Stimulated activated CD4-positive, alpha-beta T cell treated with anti-CD3 and anti-CD28 coated beads, Interleukin-2, amount 100 ng/mL, for 4 hours (primary cell): ENCODE measurements around the gene PDXK.

Source experiments
- DNase-seq: peaks from one replicate; pipeline ENCODE4 v3.0.0-alpha.2; 2020; ENCODE audit warnings: low read depth

The PDXK gene

DNA sequence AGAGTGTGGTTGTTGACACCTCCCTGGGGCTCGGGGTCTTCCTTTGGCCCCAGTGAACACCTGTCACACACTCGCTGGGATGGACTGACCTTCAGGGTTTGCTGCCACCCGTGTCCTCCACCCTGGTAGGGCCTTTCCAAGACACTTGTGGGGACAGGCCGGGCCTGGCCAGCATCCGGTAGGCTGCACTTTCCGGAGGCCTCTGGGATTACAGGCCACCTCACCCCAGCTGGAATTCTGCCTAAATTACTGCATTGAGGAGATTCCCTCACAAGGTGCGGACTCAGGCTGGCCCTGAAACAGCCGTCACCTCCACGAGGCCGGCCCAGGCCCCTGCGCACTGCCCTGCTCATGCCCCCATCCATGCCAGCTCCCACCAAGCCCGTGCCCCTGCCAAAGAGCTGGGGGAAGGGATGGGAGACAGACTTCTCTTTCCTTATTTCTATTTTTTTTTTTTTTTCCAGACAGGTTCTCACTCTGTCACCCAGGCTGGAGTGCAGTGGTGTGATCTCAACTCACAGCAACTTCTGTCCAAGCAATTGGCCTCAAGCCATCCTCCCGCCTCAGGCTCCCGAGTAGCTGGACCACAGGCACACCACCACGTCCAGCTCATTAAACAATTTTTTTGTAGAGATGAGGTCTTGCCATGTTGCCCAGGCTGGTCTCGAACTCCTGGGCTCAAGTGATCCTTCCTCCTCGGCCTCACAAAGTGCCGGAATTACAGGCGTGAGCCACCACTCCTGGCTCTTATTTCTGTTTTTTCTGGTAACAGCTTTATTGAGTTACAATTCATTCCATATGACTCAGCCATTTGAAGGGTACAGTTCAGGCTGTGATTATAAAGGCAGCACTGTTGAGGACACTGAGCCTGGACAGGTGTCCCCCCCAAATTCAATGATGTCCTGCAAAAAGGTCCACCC lies 45.9 kb downstream of the PDXK start:
- DNase-seq: no peak

DNA sequence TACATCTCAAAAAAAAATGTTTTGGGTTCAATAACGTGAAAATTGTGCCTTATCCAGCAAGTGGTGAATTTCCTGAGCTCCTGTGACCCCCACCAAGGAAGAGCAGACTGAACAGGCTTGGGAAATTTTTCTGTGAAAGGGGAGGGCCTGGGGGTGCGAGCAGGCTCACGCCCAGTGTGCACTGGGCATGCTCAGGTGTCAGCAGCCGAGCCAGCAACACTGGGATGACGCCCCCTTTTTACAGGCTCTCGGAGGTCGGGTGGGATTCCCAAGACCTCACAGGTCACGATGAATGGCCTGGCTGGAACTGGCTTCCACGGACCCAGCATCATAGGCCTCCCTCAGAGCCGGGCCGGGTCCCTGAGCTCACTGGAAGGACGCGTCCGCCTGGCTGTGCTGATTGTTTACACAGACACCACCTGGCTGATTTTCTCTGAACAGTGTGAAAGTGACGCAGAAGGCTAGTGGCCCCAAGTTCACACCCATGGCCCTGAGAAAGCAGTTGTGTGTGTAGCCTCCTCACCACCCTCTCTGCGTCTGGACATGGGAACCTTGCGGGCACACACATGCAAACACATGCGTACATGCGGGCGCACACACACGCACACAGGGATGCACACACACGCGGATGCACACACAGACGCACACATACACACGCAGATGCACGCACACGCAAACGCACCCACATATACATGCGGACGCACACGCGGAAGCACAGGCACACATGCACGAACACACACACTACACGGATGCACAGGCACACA lies 48.0 kb downstream of the PDXK start:
- no peak for DNase-seq

DNA sequence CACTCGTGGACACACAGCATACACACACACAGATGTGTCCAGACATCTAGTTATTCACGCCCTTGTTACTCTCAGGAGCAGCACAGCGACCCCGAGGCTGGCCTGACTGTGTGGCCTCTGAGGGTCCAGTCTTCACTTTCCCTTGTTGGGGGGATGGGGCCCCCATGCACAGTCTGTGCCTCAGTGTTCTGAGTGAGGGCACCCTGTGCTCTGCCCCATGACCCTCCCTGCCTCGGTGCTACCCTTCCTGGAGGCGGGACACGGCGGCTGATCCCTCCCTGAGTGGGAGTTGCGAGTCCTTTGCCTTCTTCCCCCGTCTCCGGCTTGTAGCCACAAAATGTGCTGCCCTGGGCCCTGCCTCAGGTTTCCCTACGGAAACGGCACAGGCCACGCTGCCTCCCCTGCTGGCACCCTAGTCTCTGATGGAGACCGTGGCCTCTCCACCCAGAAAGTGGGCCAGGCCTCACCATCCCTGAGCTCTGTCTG lies 48.6 kb downstream of the PDXK start:
- no peak for DNase-seq

DNA sequence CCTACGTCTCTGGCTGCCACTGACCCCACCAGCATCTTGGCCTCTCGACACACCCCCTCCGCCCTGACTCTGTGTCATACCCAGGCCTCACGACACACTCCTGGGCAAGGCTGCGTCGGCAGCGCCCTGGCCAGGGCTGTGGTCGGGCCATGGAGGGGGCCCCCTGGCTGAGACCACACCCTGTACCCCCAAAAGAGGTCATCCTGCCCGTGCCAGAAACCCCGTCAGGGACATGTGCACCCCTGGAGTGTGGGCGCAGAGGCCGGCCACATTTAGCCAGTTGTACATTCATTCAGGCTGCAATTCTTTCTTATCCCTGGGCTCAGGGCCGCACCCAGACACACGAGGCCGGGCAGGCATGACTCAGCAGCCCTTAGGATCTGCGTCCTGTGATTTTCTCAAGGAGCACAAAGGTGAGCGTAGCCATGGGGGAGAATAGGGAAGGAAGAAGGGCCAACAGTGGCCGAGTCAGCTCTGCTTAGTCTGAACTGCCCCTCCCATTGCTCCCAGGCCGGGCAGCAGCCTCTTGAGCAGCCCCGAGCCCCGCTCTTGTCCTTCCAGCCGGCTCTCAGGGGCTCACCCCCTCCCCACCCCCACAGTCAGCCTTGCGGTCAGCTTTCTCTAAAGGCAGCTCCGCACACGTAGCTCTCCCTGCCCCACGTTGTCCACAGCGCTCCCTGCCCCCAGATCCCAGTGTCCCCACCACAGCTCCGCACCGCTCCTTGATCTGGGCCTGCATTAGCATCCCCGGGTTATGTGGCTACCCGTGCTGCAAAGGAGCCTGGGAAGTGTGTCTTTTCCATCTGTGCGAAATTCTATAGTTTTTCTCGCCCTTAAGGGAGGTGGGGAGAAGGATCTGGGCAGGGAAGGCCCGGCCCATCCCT lies 49.3 kb downstream of the PDXK start:
- DNase-seq: no peak

DNA sequence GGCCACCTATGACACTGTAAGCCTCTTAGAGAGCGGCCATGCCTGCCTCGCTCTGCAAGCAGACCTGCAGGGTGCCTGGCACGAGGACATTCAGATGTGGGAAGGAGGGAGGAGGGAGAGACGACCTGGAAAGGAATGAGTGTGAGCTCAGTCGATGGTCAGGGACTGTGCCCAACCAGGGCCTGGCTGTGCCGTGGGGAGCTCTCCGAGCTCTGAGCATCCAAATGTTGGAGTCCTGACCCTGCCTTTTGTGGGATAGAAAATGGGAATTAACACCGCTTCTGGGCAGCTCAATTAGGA lies 49.9 kb downstream of the PDXK start:
- no peak for DNase-seq

DNA sequence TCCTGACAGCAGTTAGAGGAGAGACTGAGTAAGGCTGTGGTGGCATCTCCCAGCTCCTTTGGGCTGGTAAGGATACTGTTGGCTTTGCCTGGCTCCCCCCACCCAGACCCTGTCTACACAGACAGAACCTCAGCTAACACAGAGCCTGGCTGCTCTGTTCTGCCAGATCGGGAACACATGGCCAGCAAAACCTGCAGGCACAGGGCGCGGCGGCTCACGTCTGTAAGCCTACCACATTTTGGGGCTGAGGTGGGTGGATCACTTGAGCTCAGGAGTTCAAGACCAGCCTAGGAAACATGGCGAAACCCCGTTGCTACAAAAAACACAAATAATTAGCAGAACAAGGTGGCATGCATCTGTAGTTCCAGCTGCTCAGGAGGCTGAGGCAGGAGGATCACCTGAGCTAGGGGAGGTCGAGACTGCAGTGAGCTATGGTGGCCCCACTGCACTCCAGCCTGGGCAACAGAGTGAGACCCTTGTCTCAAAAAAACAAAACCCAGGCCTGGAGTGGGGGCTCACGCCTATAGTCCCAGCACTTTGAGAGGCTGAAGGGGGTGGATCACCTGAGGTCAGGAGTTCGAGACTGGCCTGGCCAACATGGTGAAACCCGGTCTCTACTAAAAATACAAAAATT lies 50.5 kb downstream of the PDXK start:
- DNase-seq: no peak

DNA sequence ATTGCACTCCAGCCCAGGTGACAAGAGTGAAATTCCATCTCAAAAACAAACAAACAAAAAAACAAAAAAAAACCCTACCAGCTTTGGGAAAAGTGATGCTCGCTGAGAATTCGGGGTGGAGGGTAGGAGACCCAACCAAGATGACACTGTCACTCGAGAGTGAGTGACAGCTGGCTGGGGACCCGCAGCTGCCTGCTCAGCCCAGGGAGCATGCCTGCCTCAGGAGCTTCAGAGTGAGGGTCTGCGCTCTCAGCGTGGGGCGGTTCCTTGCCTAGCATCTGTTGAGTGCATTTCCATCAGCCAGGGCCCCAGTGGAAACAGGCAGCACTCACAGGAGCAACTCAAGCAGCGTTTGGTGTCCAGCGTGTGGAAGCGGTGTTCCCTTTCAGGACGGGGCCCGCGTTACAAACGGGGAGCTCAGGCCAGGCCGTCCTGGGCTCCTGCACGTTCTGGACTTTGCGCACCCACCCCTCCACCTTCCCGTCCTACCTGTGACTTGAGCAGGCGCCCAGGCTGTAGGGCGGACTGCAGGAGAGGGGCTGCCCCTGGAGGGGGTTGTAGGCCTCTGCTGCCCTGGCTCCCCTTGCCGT lies 51.2 kb downstream of the PDXK start:
- no peak for DNase-seq

DNA sequence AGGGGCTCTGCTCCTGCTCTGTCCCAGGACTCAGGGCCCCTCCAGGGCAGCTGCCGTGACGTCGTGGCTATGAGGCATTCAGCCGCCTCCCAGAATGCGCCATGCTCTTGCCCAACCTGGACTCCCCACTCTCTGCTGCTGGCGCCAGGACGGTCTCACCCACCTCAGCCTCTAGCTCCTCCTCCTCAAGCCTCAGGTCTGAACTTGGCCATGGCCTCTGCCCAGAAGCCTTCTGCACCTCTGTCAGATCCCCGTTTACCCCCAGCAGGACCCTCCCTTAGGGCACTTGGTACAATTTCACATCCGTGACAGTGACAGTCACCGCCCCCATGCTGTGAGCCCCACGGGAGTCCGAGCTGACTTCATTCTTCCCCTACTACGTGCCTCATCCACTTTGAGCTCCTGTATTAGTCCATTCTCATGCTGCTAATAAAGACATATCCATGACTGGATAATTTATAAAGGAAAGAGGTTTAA lies 52.3 kb downstream of the PDXK start:
- DNase-seq: no peak

DNA sequence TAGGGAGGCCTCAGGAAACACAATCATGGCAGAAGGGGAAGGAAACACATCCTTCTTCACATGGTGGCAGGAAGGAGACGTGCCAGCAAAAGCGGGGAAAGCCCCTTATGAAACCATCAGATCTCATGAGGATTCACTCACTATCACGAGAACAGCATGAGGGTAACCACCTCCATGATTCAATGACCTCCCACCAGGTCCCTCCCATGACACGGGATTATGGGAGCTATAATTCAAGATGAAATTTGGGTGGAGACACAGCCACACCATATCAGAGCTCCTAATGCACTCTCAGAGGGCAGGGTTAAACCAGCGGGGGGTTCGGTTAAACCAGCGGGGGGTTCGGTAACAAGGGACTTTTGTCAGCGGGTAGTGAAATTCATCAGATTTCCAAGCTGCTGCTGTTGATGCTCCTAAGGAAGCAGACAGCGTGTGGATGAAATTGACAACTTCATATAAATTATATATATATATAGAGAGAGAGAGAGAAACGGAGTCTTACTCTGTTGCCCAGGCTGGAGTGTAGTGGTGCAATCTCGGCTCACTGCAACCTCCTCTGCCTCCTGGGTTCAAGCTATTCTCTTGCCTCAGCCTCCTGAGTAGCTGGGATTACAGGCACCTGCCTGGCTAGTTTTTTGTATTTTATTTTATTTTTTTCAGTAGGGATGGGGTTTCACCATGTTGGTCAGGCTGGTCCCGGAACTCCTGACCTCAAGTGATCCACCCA lies 52.9 kb downstream of the PDXK start:
- no peak for DNase-seq

DNA sequence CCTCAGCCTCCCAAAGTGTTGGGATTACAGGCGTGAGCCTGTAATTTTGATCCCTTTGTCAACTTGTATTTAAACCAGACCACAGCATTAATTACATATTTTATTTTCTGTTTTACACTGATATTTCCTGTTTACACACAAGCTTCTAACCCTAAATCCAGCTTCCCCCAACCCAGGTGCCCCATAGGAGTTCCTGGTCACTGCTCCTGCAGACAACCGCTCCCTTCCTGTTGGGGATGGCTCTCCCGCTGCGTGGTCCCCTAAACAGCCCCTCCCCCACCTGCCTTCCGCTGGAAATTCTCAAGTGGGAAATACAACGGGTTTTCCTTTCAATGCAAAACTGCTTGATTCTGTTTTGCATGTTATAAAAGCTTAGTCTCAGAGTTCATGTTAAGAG lies 53.5 kb downstream of the PDXK start:
- DNase-seq: no peak

DNA sequence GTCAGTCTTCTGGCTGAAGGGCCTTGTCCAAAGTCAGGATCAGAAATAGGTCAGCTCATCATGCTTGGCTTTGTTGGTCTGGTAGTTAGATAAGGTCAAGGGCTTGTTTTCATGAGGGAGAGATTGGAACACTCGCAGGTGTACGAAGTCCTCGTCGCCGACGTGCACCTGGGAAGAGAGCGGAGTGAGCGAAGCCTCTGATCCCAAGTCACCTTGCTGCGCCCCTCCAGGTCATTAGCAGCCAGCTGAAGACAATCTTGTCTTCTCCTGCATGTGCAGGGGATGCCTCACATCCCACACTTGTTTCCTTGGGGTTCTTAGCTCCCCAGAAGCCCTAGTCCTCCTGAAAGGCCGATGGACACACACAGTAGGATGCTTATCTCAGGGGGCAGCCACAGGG lies 55.2 kb downstream of the PDXK start:
- no peak for DNase-seq

DNA sequence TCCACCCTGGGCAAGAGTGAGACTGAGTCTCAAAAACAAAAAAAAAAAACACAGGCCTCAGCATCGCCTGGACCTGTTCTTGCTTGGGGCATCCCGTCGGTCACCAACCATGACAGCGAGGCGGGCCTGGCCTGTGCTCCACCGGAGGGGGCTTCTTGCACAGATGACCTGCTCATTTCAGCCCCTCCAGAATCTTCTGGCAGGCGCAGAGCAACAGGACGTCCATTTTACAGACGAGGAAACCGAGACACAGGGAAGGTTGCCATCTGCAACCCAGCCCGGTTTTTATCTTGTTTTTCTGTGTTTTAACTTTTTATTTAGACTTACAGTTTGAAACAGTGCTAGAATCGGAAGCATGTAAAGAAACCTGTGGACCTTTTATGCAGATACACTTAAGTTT lies 56.3 kb downstream of the PDXK start:
- no peak for DNase-seq

DNA sequence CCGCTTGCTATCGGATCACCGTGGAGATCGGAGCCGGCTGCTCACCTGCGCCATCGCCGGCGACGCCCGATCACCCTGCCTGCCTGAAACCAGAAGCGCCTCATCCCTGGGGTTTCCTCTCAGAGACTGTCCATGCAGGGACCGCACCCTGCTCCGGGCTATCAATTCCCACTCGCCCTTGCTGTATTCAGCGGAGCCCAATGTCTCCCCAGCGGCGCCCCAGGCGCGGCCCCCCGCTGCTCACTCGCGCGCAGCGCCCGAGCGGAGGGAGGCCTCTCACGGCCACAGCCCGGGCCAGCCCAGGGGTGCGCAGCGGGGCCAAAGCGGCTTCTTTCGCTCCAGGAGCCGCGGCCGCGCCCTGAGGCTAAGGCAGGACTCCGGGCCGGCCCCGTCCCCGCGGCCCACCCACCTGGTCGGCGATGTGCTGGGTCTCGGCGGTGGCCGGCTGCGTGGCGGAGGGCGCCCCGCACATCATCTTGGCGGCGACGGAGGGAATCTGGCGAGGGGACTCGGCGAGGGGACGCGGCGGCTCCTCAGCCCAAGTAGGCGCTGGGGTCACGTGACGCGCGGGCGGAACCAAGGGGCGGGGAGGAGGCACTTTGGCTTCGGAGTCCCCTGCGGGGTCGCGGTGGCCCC lies 57.0 kb downstream of the PDXK start, which contains the start of gene CSTB:
CSTB (minus strand) TSS at position 514 of the 636 bp plus-strand sequence; CDS start at position 475, 39 bp downstream.
- peak; percentile 73 for DNase-seq

DNA sequence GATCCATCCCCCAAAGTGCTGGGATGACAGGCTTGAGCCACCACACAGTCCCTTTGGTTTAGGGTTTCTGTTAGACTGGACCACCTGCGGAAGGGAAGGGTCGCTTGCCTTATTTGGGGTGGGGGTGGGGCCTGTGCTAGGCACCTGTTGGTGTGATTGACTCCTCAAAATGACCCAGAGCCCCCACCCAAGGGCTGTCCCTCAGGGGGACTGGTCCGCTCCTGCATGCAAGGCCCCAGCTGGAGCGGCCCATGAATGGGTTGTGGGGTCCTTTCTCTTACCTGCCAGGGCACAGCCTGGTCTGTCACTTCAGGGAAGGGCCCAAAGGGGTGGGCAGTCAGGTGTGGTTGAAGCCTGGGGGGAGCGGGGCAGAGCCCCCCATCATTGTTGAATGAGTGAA lies 59.0 kb downstream of the PDXK start:
- DNase-seq: no peak

DNA sequence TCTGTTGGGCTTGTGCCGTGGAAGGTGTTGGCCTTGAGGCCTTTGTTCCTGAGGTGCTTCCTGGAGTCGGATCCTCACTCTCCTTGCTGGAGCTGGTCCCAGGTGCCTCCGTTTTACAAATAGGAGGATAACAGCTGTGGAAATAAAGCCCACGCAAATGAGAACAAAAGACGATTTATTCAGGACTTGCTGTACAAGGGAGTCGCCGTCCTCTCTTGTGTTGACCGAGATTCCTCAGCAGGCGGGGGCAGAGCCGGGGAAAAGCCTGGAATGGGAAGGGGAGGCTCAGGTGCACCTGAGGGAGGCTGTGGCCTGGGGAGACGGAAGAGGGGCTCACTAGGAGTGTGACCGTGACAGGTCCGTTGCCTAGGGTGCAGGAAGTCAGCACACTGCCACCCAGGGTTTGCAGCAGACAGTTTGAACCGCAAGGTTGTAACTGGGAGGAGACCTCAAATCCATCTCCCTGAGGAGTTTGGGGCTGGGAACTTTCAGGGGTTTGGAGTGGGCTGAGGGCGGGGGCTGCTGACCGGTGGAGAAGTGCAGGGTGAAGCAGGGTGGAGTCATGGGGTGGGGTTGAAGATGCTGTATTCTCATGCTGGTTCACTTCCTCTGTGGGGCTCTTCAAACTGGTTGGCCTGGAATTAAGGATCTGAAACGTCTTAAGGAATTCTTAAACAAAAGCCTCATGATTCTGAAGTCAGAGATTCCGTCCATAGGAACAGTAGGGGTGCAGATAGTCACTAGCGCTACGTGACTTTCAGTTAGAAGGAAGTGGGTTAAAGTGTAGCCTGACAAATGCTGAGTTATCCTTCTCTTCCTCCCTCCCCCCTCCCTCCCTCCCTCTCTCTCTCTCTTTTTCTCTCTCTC lies 59.8 kb downstream of the PDXK start:
- DNase-seq: no peak

DNA sequence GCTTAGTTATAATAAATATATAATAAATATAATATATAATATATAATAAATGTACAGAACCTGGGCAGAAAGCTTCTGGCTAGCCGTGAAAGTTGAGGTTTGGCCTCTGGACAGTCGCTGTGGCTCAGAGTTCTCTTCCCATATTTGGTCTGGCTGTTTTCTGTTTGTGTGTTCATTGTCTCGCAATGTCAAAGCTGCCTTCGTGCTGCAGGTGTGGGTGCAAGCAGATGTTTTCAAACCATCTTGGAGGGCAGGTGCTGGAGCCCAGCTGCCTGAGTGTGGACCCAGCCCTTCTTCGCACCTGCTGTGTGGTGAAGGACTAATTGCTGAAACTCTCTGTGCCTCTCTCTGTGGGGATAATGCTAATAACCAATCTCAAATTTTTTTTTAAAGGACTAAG lies 60.7 kb downstream of the PDXK start:
- no peak for DNase-seq

DNA sequence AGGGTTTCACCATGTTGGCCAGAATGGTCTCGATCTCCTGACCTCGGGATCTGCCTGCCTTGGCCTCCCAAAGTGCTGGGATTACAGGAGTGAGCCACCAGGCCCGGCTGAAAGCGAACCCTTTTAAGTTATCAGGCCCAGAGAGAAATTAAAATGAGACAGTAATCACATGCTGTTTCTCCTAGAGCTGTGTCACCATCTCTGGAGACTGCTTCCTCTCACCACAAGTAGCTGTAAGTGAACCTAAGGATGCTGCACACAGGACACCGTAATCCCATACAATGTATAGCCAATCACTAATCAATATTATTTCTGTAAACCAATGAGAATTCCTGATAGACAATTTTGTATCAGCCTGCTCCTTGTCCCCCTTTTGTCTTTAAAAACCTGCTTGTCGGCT lies 62.9 kb downstream of the PDXK start:
- no peak for DNase-seq

DNA sequence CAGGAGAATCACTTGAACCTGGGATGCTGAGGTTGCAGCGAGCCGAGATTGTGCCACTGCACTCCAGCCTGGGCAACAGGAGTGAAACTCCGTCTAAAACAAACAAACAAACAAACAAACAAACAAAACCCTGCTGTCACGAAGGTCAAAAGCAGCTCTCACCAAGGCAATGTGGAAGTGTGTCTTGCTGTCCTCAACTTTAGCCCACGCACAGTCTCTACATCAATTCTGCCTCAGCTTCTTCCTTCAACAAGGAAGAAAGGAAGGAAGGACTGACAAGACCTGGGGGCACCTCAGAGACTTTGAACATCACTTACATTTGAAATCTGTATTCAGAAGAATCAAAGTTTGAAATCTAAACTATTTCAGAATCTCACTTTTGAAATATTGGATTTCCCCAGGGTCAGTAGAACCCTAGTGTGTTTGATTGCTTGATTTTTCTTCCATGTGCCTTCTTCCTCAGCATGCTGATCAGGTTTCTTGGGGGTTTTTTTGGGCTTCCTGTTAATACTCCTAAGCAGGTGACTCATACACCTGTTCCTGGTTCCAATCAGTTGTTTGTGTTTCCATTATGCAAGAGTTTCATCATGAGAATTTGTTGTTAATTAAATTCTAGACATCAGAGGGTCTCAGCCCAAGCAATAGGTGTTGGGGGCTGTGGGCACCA lies 63.6 kb downstream of the PDXK start:
- DNase-seq: no peak
